NOMO-1 treated with DMSO at 0.1 percent for 48 hours (cell line): ENCODE results near the gene TMEM74B.
"Not testable (repeated sequence)": the region's sequence is repeated elsewhere in the genome, so short reads cannot be mapped to it uniquely, and the experiment has no call there.

ENCODE experiments used
- DNase-seq: peaks from one replicate; lab custom pipeline; 2025; ENCODE audit not compliant: unreplicated experiment; lab: John Stamatoyannopoulos, UW

TMEM74B gene

DNA sequence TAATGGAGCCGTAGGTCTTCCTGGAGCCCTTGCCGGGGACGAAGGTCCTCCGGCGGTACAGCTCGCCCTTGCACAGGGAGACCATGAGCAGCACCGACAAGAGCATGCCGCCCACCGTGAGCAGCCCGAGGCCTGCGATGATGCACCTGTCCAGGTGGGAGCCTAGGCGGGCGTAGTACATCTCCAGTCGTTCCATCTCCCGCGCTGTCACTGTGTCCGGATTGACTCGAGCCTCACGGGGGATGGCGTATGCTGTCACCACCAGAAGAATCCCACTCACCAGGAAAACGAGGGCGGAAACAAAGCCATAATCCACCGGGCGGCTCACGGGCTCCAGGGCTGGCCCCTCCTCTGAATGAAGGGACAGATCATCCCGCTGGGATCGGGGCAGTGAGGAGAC, 3.8 kb downstream of the TMEM74B start:
- no peak for DNase-seq

DNA sequence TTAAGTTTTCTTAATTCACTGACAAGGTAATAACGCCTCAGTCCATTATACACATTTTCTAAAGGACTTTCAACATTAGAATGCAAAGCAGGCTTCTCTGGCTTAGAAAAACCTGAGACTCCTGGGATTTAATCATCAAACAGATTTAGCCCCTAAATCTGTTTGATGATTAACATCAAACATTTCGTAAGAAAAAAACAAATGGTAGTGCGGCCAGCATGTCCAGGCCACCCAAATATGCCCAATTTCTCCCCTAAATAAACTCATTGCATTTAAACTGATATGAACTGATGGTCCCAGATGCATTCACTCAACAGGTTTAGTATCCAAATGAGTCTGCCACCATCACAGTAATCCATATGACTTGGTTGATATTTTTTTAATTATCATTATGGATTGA, 6.2 kb downstream of the TMEM74B start:
- DNase-seq: no peak

DNA sequence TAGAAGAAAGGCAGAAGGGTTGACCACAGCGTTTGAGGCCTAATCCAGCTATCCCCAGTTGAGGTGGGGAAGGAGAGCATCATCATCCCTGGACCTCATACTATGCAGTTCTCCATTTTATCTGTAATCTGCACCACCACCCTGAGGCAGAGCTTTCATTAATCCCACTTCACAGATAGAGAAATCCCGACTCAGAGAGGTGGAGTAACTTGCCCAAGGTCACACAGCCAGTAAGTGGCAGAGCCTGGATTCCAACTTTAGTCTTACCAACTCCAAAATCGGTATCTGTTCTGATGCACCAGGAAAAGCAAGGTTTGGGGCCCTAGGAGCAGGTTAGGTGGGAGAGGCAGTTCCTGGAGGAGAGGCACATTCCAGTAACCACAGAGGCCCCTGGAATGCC, 6.7 kb downstream of the TMEM74B start:
- DNase-seq: no peak

DNA sequence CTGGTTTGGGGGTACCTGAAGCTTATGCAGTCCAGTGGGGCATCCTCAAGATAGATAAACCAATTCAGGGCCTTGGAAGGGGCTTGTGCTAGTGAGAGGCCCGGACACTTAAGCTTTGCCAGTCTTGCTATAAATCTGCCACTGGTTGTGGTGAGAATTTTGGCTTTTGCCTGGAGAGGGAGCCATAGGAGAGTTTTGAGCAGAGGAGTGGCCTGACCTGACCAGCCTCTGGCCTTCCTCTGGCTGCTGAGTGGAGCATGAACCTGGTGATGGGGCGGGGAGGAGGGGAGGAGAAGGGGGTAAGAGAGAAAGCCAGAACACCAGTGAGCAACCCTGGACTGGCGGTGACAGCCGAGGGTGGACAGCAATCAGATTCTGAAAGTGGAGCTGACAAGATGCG, 7.1 kb downstream of the TMEM74B start:
- DNase-seq: no peak

DNA sequence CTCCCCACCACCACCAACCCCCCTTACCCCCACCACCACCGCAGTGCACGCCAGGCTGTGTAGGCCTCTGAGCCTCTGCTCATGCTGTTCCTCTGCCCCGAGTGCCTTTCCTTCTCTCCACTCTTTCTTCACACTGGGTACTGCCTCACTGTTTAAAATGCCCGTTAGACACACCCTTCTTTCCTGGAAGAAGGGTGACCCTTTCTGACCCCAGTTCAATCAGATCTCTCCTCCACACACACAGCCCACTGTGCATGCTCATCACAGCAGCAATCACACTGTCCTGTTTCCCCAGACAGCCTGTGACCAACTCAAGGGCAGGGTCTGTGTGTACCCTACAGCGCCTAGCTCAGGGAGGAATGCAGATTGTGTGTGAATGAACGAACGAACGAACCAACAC, 10.0 kb downstream of the TMEM74B start:
- DNase-seq: no peak

DNA sequence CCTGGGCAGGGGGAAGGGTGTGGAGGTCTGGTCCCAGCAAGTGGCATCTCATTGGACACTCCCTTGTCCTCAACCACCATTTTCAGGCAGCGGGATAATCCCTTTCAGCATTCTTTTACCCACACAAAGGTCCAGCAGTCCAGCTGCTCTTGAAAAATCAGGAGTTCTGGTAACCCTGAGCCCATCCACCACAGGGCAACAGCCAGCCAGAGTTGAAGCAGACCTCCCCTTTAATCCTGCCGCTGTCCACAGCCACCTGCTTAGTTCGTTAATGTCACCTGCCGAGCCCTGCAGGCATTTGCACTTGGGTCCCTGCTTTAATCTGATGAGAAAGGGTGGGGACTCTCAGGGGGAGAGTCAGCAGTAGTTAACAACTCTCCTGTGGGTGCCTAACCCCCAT, 11.1 kb downstream of the TMEM74B start:
- DNase-seq: no peak

DNA sequence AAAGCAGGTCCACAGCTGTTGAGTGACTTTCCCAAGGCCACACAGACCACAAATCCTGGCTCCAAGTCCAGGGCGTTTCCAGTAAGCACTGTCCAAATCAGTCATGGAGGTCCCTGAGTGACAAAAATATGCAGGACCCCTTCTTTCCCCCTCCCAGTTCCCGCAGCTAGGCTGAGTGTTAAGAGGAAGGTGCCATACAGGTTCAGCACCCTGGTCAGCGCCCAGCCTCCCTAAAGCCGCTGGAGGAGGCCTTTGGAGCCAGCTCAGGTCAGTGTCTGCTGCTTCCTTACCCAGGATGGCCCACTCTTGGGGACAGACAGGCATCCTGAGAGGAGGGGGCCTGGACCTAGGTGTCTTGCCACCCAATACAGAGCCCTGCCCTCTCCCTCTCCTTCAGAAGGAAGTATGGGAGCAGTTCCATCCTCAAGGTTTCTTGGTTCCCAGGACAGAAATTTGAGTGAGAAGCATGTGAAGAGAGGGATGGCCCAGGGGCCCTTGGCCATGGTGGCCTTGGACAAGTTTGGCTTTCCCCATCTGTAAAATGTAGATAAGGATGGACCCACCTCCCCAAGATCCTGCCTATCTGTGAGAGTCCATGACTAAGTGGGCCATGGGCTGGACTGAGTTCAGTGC, 13.2 kb downstream of the TMEM74B start:
- no peak for DNase-seq

DNA sequence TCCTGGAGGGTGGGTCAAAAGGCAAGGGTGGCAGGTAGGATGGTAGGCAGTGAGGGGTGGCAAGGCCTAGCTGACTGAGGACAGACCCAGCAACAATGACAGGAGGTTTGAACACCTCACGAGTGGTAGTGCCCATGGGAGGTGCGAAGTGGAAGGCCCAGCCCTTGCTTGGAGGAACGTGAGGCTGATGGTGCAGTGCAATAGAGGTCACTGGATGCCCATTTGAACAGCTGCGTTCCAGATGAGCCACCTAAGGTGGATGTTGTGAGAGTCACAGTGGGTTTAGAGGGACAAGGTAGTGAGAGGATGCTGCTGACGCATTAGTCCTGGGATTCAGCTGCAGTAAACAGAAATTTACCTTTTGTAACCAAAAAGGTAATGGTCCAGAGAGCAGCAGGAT, 15.6 kb downstream of the TMEM74B start:
- no peak for DNase-seq

DNA sequence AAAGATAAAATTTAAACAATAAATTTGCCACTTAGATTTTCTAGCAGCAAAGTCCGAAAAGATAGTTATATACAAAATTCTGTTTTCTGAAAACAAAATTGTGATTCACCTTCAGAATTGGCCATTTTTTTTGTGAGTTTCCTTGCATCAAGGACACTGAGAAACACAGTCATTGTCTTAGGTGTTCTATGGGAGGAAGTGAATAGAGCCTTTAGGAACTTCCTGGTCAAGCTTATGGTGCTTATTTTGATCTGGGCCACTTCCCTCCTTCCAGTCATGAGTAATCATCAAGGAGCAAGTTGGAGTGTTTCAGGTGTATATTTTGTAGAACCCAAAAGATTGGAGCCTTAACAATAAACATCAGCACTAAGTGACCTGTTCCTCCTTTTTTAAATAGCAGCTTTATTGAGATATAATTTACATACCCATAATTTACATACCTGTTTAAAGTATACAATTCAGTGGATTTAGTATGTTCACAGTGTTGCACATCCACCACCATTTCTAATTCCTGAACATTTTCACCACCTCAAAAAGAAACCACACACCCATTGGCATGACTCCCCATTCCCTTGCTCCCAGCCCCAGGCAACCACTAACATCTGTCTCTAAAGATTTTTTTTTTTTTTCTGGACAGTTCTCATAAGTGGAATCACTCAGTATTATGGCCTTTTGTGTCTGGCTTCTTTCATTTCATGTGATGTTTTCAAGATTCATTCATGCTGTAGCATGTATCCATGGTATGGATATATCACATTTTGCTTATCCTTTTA, 17.6 kb downstream of the TMEM74B start:
- DNase-seq: no peak

DNA sequence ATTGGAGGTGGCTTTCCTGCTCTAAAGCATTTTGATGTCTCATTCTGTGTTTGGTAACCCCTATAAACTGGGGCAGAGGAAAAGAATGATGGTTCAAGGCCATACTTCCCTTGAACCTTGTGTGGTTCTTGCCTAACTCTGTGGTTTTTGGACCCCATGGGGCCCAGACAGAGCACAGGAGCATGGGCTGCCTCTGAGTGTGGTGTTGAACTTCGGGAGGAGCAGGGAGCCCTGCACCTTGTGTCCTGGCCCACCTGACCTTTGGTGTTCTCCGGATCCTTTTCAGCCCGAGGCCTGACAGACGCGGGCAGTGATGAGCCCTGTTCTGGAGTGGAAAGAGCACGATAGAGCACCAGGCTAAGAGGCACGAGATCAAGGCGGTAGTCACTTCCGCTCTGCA, 18.8 kb downstream of the TMEM74B start:
- DNase-seq: no peak

DNA sequence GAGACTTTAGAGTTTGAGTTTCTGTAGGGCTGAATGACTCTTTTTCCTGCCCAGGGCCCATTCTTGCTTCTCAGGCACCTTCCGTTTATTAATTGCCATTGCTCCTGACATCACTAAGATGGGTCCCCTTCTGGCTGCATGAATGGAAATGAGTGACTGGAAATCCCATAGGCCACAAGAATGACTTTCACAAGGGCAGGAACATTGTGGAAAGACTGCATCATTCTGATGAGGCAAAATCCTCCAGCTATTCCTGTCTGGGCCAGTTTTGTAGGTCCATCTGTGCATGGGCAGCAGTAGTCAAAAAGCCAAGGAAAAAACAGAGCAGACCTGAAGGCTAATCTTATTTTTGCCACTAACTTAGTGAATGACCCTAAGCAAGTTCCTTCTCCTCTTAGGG, 19.3 kb downstream of the TMEM74B start:
- no peak for DNase-seq

DNA sequence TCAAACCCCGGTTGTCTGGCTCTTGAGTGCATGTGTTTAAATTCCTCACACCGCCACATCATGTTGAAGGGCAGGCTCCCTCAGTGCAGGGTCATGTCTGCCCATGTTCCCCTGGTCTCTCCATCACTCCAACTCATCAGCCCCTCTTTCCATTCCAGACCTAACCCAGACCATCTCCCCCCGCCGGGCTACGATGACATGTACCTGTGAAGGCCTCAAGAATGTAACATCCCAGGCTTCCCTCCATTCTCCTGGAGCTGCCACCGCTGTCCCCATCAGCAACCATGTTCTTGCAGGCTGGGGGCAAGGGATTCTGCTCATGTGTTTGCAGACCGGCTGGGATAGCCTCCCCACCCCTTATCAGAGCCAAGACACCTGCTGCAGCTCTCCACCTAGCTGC, 19.9 kb downstream of the TMEM74B start:
- DNase-seq: no peak

DNA sequence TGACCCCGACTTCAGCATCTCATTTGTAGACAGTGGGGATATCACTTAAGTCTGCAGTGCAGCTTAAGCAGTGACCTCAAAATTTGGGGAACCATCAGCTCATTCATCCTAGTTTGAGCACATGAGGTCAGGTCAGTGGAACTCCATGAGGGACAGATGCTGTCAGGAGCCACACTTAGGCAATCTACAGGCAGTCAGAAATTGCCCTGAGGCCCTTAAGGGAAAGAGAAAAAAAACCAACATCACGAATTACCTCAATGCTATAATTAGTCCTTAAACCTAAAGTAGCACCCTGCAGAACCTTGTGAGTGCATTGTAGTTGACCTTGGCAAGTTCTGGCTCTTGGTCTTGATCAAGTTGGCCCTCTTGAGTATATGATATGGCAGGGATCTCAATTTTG, 21.1 kb downstream of the TMEM74B start:
- no peak for DNase-seq

DNA sequence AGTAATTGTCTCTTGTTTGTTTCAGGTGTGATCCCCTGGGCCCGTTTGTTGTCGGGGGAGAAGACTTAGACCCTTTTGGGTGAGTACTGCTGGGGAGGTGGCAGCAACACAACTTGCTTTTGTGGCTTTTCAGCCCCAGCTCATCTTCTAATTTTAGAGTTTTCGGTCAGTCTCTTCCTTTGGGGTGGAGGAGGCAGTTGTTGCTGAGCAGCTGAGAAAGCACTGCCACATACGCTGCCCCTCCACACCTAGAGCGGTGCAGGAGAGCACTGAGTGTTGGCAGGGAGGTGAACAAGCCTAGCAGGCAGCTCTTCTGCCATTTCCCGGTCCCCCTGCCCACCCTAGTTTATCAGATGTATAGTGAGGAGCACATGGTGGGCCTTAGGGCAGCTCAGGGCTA, 21.7 kb downstream of the TMEM74B start:
- no peak for DNase-seq

DNA sequence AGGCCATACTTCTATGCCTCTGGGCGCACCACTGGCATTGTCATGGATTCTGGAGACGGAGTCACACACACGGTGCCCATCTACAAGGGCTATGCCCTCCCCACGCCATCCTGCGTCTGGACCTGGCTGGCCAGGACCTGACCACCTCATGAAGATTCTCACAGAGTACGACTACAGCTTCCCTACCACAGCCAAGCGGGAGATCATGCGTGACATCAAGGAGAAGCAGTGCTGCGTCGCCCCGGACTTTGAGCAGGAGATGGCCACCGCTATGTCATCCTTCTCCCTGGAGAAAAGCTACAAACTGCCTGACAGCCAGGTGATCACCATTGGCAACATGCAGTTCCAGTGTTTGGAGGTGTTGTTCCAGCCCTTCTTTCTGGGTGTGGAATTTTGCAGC, 23.8 kb downstream of the TMEM74B start:
- no peak for DNase-seq

DNA sequence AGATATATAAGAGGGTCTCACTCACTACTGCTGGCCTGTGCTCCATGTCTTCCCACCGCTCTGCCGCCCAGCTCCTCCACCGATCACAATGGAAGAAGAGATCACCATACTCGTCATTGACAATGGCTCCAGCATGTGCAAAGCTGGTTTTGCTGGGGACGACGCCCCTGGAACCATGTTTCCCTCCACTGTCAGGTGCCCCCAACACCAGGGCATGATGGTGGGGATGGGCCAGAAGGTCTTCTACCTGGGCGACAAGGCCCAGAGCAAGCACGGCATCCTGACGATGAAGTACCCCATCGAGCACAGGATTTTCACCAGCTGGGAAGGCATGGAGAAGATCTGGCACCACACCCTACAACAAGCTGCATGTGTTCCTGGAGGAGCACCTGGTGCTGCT, 24.3 kb downstream of the TMEM74B start:
- no peak for DNase-seq

DNA sequence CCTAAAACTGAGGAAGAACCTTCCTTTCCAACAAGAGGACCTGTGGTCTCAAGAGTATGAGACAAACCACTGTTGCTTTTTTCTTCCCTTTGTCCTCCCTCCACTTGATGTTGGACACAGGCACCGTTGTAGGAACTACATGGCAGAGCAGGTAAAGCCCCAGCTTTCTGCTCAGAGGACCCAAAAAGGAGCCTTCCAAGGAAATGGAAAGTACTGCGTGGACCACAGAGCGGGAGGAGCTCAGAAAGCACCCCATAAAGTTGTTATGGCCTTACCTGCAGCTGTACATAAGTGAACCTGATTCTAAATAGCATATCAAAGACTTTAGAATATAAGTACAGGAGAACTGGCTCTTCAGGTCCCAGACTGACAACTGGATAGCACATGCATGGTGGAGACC, 29.4 kb downstream of the TMEM74B start:
- DNase-seq: no peak

DNA sequence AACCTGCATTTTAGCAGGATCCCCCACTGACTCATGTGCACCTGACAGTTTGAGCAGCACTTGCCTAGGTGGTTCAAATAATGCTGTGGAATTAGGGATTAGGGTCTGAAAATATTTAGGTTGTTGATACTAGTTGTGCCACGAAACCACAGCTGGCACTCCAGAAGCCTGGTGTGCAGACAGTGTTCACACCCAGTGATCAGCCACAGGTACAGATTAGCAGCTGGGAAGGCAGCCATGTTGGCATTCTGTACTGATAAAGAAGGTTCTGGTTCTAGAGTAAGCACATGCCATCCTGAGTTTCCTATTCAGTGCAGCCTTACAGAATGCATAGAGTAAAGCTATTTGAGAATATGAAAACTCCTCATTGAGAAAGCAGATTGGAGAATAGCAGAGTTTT, 30.1 kb downstream of the TMEM74B start:
- DNase-seq: no peak

DNA sequence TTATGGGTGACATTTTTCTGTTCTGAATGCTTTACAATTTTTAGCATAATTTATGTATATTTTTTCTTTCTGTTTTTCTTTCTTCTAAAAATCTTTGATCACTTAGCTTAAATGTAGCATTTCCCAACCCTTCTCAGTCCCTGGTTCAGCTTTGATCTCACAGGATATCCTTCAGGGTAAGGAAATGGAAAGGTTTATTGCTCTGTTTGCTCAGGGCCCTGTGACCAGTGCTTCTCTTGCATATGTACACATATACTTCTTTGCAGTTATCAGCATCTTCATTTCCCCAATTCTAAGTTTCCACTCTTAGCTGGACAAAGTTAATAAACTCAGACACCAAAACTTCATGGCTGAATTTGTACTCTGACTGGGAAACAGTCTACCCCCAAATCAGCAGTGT, 30.6 kb downstream of the TMEM74B start:
- no peak for DNase-seq

DNA sequence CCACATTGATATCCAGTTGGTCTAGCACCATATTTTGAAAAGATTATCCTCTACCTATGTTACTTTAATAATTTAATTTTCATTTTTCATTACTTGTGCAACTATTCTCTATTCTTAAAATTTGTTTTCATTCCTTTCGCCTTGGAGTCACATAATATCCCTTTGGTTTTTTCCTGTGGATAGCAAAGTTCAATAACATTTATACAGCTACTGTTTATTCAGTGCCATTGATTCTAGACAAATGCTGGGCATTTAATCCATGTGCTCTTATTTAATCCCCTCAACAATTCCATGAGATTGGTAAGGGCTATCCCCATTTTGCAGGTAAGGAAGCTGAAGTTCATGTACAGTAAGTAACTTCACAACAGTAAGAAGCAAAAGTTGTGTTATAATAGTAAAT, 33.8 kb downstream of the TMEM74B start:
- no peak for DNase-seq

DNA sequence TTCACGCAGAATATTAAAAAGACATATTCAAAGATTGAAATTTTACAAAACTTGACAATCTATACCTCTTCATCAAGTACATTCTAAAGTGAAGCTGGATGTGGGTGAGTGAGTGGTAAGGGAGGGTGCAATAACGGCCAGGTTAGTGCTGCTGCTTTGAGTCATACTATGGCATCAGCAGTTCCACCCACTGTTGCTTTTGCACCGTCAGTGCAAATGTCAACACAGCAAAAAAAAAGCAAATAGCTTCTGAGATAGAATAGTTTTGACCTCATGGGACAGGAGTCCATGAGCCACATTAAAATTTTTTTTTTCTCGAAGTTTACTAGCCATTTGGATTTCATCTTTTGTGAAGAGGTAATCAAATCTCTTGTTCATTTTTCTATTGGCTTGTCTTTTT, 34.6 kb downstream of the TMEM74B start:
- no peak for DNase-seq

DNA sequence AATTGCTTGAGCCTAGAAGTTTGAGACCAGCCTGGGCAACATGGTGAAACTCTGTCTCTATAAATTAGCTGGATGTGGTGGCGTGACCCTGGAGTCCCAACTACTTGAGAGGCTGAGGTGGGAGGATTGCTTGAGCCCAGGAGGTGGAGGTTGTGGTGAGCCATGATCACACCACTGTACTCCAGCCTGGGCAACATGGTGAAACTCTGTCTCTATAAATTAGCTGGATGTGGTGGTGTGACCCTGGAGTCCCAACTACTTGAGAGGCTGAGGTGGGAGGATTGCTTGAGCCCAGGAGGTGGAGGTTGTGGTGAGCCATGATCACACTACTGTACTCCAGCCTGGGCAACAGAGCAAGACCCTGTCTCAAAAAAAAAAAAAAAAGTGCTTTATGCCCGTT, 35.0 kb downstream of the TMEM74B start:
- DNase-seq: not testable (repeated sequence)

DNA sequence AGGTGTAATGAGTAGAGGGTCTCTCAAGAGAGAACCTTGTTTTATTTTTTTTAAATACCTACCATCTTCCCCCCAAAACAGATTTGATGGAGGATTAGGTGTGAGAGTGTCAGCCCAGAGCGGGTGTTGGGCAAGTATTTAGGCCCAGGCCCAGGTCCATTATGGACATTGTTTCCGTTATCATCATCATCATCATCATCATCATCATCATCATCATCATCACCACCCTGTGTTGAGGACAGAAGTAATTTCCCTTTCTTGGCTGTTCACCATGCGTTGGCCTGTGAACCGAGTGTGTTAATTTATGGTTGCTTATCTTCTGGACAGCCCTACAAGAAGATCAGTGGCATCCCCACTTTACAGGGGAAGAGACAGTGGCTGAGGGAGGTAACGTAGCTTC, 37.8 kb downstream of the TMEM74B start:
- DNase-seq: no peak
